GM21529 (cell line): ENCODE results near the gene CR1L.
"Not testable (repeated sequence)": the region's sequence is repeated elsewhere in the genome, so short reads cannot be mapped to it uniquely, and the experiment has no call there.

Experiments
- ATAC-seq: cut with Tn5 transposase; IDR thresholded peaks from one replicate; pipeline ENCODE4 v1.9.1; 2021; ENCODE audit not compliant: unreplicated experiment

CR1L gene

DNA sequence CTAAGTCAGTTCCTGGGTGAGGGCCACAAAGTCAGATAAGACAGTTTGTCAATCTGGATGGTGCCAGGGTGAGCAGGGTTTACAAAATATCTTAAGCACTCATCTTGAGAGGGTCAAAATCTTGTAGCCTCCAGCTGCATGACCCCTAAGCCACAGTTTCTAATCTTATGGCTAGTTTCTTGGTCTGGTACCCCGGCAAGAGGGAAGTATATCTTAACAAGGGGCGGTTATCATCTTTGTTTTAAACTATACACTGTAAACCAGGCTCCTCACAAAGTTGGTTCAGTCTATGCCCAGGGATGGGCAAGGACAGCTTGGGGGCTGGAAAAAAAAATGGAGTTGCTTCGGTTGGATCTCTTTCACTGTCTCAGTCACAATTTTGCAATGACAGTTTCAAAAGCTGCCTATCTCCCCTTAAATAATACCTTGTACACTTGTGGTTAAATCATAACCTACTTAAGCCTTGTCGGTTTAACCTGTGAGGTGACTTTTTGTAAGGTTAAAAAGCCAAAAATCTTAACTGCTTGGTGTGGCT is 99.1 kb downstream of the CR1L start:
- no peak for ATAC-seq

DNA sequence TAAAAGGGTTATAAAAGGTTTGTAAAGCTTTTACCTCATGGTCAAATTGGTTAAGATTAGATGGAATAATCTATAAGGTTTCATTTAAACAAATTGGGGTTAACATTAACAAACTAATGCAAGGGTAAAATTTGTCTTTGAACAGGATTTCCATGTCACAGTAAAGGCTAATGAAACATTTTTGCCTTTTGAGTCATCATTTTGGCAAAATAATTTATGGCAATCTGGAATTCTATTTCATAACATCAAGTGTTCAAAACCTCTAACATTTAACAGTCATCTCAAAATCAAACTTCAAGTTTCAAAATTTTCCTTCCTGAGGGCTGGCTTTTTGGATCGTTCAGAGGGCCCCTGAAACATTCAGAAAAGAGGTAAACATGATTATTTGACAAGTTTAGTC is 100.4 kb downstream of the CR1L start:
- ATAC-seq, result no peak

DNA sequence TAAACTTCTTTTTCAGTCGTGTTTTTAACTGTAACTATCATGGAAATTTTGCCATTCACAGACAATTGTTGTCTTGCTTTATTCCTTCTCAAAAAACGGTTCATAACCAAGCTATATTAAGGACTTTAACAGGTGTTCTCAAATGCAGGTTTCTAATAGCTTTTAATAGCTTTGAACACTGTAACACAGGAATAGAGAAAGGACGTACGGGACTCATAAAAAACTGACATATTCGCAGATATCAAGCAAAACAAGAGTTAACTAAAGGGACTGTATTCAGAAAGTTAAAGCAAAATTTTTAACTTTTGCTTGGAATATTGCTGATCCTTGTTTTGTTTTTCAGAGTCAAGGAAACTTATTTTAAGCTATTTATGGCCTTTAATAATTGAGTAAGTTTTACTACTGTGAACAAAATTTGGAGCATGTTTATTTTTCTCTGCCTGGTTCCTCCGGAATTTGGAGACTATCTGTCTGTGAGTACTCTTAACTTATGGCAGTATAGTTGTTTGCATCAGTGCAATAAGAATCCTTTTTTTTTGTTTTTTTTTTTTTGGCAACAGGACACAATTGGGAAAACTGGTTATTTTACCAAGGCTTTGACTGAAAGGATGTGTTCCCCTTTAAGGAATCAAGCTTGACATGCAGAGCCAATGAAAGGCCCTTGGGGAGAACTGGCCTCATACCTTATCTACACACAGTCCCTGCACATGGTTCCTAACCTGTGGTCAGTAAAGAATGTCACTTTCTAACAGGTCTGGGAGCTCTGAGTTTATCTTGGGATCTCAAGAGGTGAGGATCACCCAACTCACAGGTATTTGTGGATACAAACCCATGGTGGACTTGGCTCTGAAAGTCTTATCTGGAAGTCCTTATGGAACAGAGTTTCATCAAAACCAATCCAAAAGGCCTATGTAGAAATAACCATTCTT is 101.2 kb downstream of the CR1L start:
- ATAC-seq, result no peak

DNA sequence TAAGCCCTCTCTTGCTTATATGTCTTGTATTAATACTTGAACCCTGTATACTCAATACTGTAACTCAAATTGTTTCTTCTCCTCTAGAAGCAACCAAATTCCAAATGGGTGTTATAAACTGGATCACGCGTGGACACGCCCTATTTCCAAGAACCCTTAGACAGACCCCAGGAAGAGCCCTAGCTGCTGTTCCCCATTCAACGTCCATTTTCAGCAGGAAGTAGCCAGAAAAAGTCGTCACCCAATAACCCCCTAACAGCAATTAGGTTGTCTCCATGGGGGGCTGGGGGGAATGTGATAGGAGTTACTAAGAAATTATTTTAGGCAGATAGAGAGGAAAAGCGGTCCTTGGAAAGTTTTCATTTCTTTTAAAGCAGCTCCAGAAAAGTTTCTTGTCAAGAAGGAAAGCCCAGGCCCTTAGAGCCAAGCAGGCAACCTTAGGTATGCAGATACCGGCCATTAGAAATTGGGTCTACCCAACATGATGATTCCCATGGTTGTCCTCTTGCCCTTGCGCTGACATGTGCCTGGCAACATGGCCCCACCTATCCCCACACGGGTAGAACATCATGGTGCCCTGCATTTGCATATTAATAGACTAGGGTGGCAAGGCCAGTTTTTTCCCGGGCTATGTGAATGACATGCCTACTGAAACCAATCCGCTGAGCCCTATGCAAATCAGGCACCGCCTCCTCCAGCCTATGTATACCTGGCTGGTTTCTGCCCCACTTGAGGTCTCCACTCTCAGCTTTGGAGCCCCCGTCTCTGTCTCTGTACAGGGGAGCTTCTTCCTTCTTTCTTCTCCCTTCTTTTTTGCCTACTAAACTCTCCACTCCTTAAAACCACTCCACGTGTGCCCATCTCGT is 102.9 kb downstream of the CR1L start:
- ATAC-seq, result no peak

DNA sequence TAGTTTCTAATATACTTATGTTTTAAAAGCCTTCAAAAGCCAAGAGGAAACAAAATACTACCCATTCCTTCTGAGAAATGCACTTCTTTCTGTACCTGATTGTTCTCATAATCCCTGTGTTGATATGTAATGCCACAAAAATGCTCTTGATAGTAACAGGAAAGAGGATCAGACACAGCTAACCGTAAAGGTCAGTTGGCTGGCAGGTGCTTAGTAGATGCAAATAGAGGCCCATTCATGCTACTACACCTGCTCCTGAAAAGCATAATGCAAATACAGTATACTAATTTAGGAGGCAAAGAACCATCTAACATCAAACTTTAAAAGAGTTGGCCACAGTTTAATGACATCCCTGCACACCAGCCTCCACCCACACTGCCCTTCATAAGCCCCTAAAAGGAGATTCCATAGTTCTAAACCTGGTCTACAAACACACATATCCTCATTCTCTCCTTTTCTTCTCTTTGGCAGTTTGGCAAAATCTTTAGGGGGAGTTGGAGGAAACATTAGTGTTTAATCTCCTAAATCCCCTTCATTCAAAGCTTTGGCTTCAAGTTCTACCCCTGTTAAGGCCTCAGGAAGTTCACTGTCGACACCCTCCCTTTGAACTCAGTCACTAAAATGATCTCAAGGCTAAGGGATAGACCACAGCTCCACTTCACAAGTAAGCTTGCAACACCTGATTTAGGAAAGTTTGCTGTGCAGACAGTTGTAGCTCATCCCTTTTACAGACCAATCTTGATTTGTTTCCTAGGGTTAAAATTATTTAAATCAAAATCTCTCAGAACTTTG is 104.0 kb downstream of the CR1L start:
- no peak for ATAC-seq

DNA sequence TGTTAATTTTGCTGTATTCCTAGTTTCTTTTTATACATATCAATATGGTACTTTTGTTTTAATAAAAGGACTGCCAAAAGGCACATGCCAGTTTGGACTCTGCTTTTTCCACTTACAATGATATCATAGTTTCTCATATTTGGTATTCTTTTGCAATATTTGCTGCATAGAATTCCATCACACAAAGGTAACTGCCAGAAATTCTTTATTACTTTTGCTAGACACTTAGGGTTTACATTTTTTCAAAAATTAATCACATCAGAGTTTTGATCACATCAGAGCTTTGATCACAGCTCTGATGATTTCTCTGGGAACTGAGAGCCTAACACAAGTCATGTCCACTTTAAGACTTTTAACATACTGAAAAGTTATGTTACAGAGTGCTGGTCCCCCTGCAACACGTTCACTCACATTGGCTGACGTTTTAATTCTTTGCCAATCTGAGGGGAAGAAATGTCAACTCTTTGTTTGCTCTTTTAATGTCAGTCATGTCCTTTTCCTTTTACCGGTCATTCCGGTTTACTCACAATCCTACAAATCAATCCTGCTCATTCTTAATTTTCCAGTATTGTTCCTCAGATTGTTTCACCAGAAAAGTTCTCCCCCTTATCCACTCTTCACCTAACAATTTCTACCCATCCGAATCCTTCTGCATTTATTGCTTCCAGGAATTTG is 105.8 kb downstream of the CR1L start:
- no peak for ATAC-seq

DNA sequence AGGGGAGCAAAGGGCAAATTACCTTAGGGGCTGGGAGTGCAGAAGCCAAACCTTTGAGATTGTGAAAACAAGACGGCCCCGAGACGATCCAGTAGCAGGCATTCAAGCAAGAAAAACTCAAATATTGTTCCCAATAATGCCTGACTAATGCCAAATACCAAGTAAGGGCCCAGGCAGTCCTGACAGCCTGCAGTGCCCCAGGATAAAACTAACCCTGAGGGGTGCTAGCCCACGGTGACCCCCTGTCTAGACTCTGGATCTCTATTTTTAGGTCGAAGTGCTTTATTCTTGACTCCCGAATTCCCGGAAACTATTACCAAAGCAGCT is 106.5 kb downstream of the CR1L start:
- ATAC-seq, result not testable (repeated sequence)

DNA sequence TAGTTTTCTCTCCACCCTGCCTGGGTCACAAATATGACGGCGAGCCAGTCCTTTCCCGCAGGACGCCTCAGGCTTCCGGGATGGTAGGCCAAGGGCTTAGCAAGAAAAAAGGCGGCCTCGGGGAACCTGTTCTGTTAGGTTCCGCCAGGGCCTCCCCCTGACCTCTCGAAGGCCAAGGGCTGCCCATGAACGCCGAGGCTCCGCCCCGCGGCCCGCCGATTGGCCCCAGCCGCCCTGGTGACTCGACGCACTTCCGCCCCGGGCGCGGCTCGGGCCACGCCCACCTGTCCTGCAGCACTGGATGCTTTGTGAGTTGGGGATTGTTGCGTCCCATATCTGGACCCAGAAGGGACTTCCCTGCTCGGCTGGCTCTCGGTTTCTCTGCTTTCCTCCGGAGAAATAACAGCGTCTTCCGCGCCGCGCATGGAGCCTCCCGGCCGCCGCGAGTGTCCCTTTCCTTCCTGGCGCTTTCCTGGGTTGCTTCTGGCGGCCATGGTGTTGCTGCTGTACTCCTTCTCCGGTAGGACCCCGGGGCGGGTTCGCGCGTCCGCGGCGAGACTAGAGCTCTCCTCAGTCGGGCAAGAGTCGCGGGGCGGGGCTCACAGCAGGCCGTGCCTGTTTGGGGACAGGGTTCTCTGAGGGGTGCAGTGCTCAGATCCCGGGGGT is 107.0 kb downstream of the CR1L start, which contains the start of gene CD46:
Gene CD46 (plus strand): TSS at position 265 of the 666 bp plus-strand sequence. CDS start 159 bp downstream, at position 424.
- ATAC-seq, result peak; percentile 95

DNA sequence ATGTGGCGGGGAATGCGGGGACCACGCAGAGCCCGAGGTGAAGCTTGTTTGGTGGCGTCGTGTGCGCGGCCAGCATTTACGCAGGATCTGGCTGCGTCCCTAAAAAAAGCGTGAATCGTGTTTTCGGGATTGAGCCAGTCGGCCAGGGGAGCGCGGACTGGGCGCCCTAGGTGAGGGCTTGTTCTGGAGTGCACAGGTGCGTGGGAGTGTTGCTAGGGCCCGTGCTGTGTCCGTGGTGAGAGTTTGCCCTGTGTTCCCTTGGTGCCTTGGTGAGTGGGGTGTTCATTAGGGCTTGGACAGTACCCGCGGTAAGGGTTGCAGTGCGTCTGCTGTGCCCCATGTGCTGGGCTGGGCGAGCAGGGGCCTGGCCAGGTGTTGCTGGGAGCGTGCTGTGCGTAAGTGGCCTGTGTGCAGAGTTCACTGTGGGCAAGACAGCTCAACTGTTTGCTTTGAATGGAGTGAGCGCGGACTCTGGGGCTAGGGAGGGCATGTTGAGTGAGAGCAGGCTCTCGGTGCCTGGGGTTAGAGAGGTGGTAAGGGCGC is 107.6 kb downstream of the CR1L start:
- ATAC-seq, result peak; percentile 32

DNA sequence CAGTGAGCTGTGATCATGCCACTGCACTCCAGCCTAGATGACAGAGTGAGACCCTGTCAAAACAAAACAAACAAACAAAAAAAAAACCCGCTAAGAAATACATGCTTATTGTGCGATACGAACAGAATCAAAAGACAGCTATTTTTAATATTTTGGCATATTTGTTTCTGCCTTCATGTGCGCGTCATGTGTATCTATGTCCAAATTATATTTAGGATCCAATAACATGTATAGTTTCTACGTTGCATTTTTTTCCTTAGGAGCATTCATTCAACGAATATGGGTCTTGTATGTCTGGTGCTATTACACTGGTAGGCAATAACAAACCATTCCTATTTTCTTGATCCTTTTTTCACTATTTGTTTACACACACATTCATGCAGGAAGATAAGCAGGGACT is 108.7 kb downstream of the CR1L start:
- no peak for ATAC-seq

DNA sequence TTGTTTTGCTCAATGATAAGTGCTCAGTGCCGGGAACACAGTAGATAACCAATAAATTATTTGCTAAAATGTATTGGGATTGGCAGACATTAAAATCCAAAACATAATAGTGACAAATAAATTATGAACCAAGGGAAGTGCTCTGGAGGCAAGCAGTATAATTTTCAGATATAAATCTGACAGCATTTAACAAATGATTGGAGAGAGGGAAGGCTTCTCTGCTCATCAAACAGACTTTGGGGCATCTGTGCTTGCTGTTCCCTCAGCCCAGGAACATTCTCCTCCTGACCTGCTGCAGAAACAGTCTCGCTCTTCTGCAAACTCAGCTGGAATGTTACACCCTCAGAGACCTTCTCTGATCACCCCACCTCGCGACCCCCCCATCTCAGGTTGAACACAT is 109.1 kb downstream of the CR1L start:
- ATAC-seq, result no peak

DNA sequence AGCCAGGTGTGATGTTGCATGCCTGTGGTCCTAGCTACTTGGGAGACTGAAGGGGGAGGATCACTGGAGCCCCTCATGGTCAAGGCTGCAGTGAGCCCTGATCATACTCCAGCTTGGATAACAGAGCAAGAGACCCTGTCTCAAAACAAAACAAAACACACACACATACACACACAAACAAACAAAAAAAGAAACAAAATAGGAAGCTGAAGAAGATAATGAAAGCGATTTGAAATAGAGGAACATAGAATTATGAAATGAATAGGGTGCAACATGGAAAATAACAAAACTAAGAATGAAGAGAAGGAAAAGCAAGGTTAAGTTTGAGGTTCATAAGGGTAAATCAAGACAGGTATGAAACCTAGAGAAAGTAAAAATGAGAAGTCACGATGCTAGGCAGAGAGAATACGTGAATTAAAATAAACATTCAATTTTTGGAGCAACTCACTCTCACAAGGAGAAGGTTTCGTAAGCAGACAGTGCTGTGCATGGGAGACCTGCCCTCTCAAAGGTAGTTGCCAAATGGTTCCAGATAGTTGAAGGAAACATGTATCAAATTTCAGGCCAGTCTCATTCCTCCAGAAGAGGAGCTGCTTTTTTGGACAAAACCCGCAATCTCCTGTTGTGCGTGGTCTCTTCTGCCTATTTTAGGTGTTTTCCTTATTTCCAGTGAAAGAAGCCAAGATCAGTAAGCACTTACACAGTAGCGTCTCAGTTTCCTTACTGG is 110.2 kb downstream of the CR1L start:
- ATAC-seq, result no peak

DNA sequence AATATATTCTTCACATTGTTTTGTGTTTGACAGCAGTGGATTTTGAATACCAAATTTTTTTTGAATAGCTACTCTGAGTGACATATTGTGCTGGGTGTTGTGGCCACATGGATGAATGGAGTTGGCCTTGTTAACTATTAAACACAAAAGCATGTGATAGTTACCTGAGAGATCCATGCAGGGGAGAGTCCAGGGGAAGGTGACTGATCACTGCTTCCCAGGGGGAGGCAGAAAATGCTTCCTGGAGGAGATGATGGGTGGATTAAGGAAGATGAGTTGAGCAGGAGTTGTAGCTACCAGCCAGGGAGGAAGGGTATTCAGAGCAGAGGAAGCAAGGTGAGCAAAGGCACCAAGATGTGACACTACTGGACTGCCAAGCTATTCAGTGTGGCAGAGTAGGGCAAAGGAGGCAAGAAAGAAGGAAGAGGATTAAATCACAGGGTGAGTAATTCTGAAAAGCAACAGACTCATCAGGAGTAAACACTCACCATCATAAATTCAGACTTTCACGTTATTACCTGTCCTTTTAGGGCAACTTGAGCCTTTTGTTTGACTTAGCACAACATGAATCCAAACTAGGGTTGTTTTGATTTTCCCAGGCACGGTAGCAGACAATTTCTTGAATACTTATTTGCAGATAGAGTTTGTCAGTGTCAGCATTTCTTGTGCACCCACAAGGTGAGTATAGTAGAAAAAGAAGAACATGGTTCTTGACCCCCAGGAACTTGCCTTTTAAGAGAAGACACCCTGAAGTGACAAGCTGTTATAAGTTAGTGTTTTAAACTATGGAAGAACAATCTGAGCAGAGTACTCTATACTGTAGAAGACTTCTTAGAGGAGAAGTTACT is 111.1 kb downstream of the CR1L start:
- ATAC-seq, result no peak

DNA sequence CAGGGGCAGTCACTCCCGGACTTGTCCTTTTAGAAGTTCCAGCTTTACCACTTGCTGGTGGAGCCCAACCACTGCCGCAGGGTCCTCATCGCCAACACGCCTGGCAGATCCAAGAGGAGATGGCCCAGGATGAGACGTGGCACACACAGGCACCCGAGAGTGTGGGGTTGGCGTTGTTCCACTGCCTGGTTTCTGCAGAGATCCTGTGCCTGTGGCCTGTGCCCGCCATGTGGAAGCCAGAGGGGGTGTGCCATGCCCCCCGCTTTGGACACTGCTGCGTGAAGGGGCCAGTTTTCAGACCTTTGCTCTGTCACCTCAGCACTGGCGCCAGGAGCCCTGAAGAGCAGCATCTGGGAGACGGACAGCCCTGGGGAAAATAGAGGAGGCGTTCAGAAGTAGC is 117.7 kb downstream of the CR1L start:
- no peak for ATAC-seq

DNA sequence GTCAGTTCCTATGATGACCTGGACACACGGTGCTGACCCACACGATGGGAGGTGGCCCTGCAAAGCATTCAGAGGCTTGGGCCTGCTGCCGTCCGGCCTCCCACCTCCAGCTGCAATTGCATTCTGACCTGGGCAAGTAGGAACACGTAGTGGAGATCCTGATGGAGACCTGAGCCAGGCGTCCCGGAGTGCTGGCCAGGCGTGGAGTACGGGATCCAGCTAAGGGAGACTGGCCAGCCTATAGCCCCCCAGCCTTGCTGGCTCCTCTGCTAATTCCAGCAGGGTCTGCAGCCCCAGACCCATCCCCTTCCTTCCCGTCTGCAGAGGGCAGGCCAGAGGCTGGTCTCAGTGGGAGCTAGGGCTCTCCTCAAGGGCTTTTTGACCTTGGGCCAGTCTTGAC is 118.2 kb downstream of the CR1L start:
- ATAC-seq, result no peak

DNA sequence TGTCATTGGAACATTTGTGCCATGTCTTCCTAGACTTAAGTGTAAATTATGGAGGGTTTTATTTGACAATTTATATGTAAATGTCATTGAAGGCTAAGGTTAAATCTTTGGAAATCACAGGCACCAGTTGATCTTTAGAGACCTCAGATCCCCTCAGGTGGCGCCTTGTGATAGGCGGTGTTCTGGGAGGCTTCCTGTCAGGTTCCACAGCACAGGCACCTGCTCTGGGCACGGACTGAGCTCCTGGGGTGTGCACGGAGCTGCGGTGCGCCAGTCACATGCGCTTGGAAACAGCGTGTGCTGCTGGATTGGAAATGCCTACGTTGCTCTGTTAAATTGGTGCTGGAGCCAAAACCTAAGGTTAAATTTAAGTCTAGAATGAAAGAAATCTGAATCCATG is 119.0 kb downstream of the CR1L start:
- ATAC-seq, result no peak

DNA sequence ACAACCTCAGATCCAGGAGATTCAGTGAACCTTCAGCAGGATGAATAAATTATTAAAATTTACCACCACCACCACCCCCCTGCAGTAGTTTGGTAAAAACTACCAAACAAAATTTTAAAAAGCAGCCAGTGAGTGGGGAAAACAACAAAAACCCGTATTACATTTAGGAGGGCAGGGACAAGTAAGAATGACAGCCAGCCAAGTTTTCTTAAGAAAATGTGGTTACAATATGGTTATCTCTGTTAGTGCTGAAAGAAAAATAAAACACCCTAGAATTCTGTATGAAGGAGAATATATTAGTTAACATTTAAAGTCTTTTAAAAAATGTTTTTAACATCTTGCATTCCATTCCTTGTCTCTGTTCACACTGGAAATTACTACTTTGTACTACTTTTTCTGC is 121.6 kb downstream of the CR1L start:
- ATAC-seq, result no peak

DNA sequence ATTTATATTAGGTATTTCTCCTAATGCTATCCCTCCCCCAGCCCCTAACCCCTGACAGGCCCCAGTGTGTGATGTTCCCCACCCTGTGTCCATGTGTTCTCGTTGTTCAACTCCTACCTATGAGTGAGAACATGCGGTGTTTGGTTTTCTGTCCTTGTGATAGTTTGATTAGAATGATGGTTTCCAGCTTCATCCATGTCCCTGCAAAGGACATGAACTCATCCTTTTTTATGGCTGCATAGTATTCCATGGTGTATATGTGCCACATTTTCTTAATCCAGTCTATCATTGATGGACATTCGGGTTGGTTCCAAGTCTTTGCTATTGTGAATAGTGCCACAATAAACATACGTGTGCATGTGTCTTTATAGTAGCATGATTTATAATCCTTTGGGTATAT is 125.6 kb downstream of the CR1L start:
- ATAC-seq, result not testable (repeated sequence)
